ENCODE measurements around the gene TAS2R4.
A peak's percentile ranks its signal among the peaks of the same experiment; 100 is the strongest.
"Not testable (repeated sequence)": the region's sequence is repeated elsewhere in the genome, so short reads cannot be mapped to it uniquely, and the experiment has no call there.

Gene TAS2R4, protein sequence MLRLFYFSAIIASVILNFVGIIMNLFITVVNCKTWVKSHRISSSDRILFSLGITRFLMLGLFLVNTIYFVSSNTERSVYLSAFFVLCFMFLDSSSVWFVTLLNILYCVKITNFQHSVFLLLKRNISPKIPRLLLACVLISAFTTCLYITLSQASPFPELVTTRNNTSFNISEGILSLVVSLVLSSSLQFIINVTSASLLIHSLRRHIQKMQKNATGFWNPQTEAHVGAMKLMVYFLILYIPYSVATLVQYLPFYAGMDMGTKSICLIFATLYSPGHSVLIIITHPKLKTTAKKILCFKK

DNA sequence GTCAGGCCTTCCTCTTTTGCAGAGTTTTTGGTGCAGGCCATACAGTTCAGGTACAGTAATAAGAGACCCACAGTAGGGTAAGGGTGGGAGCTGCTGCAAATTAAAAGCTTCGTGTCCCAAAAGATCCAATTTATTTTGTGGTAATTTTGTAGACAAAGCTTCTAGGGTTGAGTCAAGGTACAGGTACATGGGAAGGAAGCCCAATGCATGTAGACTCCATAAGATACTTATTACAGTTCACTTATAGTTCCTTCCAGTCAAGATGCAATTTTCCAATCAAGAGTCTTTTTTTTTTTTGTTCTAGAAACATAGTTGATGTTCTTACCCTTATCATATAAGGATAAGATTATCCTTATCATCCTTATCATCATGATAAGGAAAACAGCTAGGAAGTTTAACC lies at the start of gene TAS2R4:
TSS of gene TAS2R4 (plus strand) at position 301 of the 400 bp plus-strand sequence. CDS start 1,815 bp downstream, outside the sequence.
- DNase-seq (ENCODE audit: low read depth in 3 of 3) = no peak

DNA sequence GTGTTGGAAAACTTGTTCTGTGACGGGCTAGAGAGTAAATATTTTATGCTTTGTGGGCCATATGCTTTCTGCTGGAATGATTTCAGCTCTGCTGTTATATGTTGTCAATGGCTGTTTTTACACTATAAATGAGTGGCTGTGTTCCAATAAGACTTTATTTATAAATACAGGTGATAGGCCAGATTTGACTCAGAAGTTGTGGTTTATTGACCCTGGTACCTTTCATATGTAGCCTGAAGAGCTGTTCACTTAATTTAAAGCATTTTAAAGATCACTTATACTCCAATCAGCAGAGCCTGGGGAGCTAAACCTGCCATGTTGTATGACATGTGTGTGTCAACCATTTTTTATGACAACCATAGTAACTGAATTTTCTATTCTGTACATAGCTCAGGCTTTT lies 47.5 kb upstream of the TAS2R4 start:
- no peak for DNase-seq (ENCODE audit: low read depth in 3 of 3)

DNA sequence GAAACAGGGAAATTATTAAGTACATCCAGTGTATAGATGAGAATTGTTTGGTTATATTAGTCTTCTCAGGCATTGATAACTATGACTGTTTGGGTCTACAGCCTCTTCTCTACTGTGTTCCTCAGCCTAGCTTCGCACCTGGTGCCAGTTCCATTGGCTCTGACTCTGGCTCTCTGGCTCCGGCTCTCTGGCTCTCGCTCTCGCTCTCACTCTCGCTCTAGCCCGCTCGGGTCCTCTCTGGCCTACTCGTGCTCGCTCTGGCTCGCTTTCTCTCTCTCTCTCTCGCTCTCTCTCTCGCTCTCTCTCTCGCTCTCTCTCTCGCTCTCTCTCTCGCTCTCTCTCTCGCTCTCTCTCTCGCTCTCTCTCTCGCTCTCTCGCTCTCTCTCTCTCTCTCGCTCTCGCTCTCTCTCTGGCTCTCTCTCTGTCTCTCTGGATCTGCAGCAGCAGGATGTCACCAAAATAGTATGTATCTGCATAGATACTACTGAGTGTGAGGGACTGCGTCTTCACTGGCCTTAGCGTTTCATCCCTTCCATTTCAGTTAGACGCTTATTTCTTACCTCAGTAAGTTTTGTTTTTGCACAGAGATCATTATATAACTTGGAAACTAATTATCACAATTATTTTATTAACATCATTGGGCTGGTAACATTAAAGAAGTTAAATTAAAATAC lies 44.9 kb upstream of the TAS2R4 start:
- DNase-seq (ENCODE audit: low read depth in 3 of 3) = no peak

DNA sequence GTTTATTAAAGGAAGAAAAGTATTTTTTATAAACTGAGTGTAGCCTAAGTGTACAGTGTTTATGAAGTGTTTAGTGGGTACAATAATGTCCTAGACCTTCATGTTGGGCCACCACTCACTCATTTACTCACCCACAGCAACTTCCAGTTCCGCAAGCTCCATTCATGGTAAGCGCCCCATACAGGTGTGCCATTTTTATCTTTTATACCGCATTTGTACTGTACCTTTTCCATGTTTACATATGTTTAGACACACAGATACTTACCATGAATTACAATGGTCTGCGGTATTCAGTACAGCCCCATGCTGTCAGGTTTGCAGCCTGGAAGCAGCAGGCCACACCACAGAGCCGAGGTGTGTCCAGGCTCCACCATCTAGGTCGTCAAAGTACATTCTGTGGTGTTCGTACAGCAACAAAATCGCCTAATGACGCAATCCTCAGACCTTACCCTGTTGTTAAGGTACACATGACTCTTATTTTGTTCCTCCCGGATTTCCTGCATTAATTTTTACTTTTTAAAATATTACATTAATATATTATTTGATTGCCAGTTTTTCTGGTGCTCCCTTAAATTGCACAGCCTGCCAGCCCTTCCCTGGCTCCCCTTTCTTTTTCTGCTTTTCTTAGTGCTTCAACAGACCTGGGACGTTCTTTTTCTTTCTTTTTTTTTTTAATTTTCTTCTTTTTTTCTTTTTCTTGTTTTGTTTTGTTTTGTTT lies 39.2 kb upstream of the TAS2R4 start:
- DNase-seq (ENCODE audit: low read depth in 3 of 3) = no peak

DNA sequence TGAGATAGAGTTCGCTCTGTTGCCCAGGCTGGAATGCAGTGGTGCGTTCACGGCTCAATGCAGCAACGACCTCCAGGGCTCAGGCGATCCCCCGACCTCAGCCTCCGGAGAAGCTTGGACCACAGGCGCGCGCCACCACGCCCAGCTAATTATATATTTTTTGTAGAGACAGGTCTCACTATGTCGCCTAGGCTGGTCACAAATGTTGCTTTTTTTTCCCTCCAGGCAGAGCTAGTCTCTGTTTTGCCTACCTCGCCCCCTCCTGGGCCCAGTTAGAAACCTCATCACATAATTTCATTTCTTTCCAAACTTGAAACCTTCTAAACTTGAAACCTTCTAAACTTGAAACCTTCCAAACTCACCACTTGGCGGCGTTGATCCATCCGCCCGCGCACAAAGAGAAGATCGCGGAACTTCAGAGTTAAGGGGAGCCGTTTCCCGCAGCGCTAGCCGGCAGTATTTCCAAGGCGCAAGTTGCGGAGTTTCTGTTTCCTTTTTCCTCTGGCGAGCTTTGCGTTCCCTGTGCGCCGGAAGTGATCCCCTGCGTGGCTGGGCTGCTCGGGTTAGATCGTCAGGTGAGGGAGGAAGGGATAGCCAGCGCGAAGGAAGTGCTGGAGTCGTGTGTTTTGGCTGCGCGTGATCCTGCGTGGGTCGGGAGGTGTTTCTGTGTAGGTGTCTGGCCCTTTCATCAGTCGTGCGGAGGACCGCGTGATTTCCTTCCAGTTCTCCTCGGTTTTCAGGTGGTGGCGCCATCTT lies 38.5 kb upstream of the TAS2R4 start, which contains the start of gene SSBP1:
TSS of gene SSBP1 (plus strand) at position 523 of the 756 bp plus-strand sequence. CDS start 809 bp downstream, outside the sequence.
- DNase-seq (ENCODE audit: low read depth in 3 of 3) = peak; percentile 65 to 88 (median 87)

DNA sequence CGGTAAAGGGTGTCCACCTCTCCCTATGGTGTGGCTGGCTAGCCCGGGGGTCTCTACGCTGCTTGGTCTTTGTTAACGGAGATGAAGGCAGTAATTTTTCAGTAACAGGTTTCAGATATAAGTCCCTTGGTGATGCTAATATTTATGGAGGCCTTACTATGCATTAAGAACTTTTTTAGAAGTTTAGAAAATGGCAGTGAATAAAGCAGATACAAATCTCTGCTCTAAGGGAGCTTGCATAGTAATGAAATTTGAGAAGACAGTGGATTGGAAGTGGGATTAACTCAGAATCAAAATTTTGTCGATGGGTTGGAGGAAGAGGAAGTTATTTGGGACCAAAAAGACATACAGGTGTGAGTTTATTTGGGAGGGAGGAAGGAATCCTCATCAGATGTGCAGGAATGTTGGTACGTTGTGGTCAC lies 37.9 kb upstream of the TAS2R4 start:
- DNase-seq (ENCODE audit: low read depth in 3 of 3) = no peak

DNA sequence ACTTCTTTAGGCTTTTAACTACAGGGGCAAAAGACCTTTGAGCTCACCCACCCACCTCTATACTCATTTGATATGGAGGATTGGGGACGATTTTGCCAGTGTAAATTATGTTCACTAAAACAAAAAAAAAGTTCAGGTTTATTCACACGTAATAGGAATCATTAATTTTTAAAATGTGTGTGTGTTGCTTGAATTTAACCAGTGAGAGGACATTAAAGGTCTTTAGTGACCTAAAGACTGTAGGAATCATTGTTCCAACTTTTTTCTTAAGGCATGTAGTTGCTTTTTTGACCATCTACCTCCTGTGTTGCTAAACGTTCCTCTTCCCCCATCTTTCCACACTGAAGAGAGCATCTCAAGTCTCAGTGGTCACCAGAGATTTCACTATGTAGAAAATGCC lies 37.2 kb upstream of the TAS2R4 start:
- no peak for DNase-seq (ENCODE audit: low read depth in 3 of 3)

DNA sequence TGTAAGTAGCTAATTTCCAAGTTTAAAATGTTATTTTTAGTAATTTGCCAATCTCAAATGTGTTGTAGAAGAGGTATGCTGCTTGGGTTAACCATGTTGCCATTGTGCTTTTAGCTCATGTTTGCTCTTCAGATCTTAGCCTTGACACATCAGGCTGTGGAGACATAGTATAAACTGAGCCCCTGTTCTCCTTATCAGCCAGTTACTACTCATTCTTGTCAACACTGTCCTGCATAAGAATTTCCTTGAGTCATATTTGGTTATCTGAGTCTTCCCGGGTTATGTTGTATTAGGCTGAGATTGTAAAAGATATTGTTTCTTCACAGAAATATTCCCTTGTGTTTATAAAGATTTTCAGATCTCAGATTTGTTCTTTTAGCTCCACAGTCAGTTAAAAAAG lies 34.2 kb upstream of the TAS2R4 start:
- DNase-seq (ENCODE audit: low read depth in 3 of 3) = no peak

DNA sequence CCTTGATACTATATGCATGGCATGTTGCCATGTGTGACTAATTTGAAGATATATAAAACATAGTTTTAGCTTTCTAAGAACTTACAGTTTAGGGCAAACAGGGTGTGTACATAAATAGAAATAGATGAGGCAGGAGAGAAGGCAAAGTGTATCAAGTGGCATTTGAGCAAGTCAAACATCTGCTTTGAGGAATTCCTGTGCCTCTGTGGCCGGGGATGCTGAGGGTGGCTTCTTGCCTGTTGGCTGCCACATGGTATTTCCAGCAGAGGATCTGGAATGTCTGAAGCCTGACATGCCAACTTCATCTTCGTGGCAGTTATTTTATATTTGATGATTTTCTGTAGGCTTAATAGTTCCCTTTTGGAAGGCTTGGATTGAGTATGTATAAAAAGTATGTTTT lies 32.3 kb upstream of the TAS2R4 start:
- no peak for DNase-seq (ENCODE audit: low read depth in 3 of 3)

DNA sequence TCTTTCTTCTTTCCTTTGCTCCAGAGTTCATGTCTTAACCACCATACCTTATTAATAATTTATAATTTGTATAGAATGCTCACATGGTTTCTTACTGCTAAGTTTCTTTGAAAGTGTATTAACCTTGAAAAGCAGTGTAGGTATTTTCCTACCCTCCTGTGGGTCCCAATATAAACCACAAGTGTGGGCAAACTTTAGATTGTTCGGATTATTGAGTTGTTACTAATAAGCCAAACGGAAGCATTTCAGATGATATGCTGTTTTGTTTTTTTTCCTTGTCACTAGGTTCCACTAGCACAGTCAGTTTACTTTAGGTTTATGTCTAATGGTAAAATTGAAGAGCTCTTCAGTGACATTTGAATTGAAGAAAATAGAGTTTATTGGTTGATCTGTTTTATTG lies 28.1 kb upstream of the TAS2R4 start:
- DNase-seq (ENCODE audit: low read depth in 3 of 3) = no peak

DNA sequence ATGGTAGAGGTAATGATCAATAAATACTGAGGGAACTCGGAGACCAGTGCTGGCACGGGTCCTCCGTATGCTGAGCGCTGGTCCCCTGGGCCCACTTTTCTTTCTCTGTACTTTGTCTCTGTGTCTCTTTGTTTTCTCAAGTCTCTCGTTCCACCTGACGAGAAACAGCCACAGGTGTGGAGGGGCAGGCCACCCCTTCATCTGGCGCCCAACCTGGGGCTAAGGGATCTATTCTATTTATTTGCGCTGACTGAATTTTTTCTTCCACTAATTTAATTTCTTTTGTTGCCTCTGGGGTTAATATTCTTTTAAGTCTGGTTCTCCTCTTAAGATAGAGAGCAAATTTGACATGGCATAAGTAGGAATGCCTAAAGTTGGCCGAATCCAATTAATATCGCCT lies 24.6 kb upstream of the TAS2R4 start:
- DNase-seq (ENCODE audit: low read depth in 3 of 3) = not testable (repeated sequence)

DNA sequence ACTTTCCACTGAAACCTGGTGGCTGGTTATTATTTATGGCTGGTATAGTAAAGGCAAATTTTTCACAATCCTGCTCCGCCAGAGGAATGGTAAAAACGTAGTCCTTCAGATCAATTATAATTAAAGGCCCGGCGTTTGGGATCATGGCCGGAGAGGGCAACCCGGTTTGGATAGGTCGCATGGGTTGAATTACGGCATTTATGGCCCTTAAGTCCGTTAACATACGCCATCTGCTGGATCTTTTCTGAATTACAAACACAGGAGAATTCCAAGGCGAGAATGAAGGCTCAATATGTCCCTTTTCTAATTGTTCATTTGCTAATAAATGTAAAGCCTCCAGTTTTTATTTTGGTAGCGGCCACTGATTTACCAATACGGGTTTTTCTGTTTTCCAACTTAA lies 23.8 kb upstream of the TAS2R4 start:
- no peak for DNase-seq (ENCODE audit: low read depth in 3 of 3)

DNA sequence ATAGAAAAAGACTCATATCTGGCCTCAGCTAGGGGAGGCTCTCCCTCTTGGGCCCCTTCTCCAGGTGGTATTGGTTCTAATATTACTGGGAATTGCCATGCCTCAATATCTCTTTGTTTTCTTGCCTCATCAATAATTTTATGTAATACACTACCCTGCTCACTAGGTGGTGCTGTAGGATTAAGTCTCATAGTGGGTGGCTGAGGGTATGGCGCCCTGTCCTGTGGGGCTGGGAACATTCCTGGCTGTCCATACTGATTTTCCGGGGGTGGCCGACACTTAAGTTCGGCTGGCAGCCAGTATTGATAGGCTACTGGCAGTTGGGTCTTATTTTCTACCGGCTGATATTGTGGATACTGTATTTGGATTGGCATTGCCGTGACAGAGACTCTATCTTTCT lies 21.5 kb upstream of the TAS2R4 start:
- no peak for DNase-seq (ENCODE audit: low read depth in 3 of 3)

DNA sequence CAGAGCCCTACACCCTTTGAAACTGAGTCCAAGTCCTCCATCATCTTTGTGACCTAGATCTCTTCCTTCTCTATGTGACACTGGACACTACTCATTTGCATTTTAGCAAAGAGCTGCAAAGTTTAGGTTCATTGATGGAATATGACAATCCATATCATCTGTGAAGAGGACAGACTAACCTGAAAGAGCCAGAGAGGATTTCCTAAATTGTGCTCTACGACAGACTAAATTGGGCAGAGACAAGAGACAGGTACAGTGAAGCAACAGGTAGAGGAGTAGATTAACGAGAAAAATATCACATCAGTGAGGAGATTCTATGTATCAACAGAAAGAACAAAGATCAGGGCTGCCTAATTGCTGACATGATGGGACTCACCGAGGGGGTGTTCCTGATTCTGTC lies 12.7 kb upstream of the TAS2R4 start, which contains the start of gene TAS2R3:
TSS of gene TAS2R3 (plus strand) at position 301 of the 400 bp plus-strand sequence. CDS start at position 363, 62 bp downstream.
- no peak for DNase-seq (ENCODE audit: low read depth in 3 of 3)

DNA sequence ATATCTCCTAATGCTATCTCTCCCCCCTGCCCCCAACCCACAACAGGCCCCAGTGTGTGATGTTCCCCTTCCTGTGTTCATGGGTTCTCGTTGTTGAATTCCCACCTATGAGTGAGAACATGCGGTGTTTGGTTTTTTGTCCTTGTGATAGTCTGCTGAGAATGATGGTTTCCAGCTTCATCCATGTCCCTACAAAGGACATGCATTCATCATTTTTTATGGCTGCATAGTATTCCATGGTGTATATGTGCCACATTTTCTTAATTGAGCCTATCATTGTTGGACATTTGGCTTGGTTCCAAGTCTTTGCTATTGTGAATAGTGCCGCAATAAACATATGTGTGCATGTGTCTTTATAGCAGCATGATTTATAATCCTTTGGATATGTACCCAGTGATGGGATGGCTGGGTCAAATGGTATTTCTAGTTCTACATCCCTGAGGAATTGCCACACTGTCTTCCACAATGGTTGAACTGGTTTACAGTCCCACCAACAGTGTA lies 6.3 kb upstream of the TAS2R4 start:
- not testable (repeated sequence) for DNase-seq (ENCODE audit: low read depth in 3 of 3)

DNA sequence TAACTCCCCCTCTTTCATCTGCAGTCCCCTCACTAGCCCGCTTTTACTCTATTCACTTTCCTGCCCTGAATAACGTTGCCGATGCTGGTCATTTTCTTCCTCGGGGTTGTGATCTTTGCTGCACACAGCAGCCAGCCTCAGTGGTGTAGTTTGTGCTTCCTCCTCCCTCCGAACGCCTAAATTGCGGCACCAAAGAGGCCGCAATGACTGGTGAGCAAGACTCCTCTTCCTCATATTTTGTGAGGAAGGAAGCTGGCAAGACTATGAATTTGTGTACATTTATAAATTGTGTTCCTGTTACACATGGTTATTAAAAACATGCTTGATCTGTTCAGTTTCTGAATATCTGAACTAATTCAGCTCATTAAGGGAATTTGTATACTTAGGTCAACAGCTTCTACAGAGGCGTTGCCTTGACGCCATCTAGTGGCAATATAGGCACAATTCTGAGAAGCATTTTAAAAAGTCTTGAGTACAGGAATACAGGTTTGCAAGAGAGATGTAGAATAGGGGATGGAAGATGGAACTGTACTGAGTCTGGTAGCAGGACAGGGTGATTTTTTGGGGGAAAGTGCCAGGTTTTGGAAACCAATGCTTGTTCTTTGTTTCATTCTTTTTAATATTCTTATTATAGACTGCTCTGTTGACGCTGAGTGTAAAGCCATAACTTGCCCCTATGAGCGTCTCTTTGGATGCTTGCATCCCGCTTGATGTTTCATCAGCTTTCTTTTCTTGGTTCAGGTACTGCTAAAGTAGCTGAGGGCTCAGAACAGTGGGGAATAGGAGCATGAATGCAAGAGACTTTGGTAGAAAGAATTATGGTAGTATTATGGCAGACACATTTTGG lies 9.5 kb downstream of the TAS2R4 start:
- DNase-seq (ENCODE audit: low read depth in 3 of 3) = peak in 2 of 3 experiments; percentile 1 to 2

DNA sequence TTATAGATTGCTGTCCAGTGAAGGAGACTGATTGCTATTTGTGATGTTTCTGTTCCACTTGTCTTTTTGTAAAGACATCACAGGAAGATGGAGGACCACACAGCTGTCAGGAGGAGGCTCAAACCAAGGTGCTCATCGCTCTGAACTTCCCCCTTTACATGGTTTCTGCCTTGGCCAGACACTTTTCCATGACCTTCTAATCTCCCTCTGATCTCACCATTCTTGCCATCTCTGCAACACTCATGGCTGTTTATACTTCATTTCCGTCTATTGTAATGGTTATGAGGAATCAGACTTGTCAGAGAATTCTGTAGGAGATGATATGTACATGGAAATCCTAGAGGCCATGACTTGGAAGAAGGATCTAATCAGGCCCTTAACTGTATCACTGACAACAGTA lies 11.8 kb downstream of the TAS2R4 start:
- DNase-seq (ENCODE audit: low read depth in 3 of 3) = no peak

DNA sequence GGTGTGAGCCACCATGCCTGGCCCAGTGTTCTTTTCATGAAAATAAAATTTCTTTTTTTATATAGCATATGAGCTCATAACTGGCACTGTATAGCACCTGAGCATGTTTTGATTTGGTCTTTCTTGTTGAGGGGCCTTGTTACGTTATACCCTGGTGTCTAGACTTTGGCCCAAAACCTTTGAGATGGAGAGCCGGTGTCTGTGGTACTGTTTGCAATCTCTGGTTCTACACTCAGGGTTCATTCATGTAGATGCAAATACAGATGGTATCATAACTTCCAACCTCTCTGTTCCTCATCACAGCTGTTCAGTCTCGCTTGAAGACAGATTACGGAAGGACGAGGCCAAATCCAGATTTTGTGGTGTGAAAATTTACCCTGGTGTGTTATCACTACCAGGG lies 13.4 kb downstream of the TAS2R4 start, which contains the start of gene TAS2R5:
TSS of gene TAS2R5 (plus strand) at position 301 of the 400 bp plus-strand sequence. CDS start 145 bp downstream, outside the sequence.
- DNase-seq (ENCODE audit: low read depth in 3 of 3) = no peak

DNA sequence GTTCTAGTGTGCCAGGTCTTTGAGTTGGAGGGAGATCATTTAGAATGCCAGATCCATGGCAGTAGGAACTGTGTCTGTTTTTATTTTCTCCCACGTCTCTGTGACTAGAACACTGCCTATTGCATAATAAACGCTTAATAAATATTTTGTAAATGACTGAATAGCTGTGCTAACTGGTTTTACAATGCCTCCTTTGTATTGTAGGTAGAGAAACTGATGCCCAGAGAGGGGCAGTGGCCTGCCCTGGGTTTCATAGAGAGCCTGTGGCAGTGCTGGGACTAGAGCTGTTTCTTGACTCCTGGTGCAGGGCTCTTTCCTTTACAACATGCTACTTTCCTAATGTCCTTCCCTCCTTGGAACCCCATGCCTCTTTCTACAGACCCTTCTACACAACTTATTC lies 16.1 kb downstream of the TAS2R4 start:
- no peak for DNase-seq (ENCODE audit: low read depth in 3 of 3)

DNA sequence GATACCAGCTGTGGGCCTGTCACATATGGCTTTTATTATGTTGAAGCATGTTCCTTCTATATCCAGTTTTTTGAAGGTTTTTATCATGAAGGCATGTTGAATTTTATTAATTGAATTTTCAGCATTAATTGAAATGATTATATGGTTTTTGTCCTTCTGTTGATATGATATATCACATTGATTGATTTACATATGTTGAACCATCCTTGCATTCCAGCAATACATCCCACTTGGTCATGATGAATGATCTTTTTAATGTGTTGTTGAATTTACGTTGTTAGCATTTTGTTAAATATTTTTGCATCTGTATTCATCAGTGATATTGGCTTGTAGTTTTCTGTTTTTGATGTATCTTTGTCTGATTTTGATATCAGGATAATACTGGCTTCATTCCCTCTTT lies 43.6 kb downstream of the TAS2R4 start:
- no peak for DNase-seq (ENCODE audit: low read depth in 3 of 3)

Data from stimulated activated CD4-positive, alpha-beta T cell treated with anti-CD3 and anti-CD28 coated beads, TNF-alpha, amount 100 ng/mL, for 4 hours (primary cell).